Thyroid gland (tissue), 4 donors: Measurements from ENCODE around the gene RTCB.

Experiments
- POLR2A ChIP-seq, 2 donors: fragments of 450-650 bp; IDR thresholded peaks; one replicate each; pipeline ENCODE4 v1.6.1; 2017; ENCODE audit warnings: antibody characterized with exemption in 2 of 2, mild to moderate bottlenecking in 2 of 2, moderate library complexity in 1 of 2
- TF ChIP-seq, protein P1 (sequence below), 6 experiments: fragments of 200-600 bp in 3 of 6; fragments of 450-650 bp in 3 of 6; sonication (generic) in 3 of 6; IDR thresholded peaks; one replicate each; pipeline ENCODE4 v1.5.1; 2016 to 2019; ENCODE audit warnings: antibody characterized with exemption in 6 of 6, mild to moderate bottlenecking in 2 of 6, inconsistent platforms in 1 of 6, moderate library complexity in 1 of 6

DNA sequence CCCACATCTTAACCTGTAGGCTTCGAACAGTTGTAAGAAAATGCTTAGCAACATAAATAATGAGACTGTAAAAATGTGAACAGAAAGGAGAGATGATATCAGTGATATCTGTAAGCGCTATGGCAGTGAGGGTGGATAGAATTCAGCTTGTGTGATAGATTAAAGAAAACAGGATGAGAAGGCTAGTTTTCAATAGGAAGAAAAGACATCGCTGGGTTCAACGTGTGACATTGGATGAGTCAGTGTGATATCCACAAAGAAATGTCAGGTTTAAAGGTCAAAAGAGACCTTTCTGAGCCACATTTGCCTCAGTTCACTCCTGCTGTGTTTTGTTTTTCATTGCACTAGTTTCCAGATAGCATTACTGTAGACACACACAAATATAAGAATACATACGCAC is 68.1 kb downstream of the RTCB start:
- TF ChIP-seq, protein P1, sequence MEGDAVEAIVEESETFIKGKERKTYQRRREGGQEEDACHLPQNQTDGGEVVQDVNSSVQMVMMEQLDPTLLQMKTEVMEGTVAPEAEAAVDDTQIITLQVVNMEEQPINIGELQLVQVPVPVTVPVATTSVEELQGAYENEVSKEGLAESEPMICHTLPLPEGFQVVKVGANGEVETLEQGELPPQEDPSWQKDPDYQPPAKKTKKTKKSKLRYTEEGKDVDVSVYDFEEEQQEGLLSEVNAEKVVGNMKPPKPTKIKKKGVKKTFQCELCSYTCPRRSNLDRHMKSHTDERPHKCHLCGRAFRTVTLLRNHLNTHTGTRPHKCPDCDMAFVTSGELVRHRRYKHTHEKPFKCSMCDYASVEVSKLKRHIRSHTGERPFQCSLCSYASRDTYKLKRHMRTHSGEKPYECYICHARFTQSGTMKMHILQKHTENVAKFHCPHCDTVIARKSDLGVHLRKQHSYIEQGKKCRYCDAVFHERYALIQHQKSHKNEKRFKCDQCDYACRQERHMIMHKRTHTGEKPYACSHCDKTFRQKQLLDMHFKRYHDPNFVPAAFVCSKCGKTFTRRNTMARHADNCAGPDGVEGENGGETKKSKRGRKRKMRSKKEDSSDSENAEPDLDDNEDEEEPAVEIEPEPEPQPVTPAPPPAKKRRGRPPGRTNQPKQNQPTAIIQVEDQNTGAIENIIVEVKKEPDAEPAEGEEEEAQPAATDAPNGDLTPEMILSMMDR (IDR thresholded peaks at IDR 0.05): no peak
- no peak for TF ChIP-seq POLR2A (IDR thresholded peaks at IDR 0.05)
